IMR-90 (cell line): ENCODE results near the gene FBXO44. TPM values are rescaled to one million over a fixed set of nuclear protein-coding genes. Genes with fewer than 3 reads are reported as not detected.

Source experiments
- ATAC-seq: fragments of 200-7000 bp; cut with Tn5 transposase; 2 replicates; pipeline ENCODE4 v1.9.1; 2020; ENCODE audit warnings: low read depth, mild to moderate bottlenecking, moderate library complexity
- BruUV-seq: library from RNA; stranded (reverse); fragments of 400-500 nt; replicated peaks from 2 replicates; lab custom pipeline; 2021; lab: Mats Ljungman, UMichigan
- CTCF ChIA-PET: fragments of 300-600 bp; formaldehyde crosslinking; extraction: SDS; loops from one replicate; lab custom pipeline; 2021; ENCODE audit warnings: antibody characterized with exemption; lab: Yijun Ruan, JAX
- POLR2A ChIA-PET: fragments of 300-600 bp; sonication (Branson Sonifier 250); formaldehyde crosslinking; loops from one replicate; lab custom pipeline; 2022; ENCODE audit warnings: antibody characterized with exemption; ENCODE audit not compliant: unreplicated experiment; lab: Charles Lee
- DNase-seq: peaks from one replicate; pipeline ENCODE4 v3.0.0; 2013
- H2AFZ ChIP-seq: replicated peaks from 2 replicates; pipeline ENCODE3; 2013; ENCODE audit warnings: low read length, mild to moderate bottlenecking; ENCODE audit not compliant: poor library complexity
- H2AK5ac ChIP-seq: 2 replicates; pipeline ENCODE4 v1.6.1; 2013; ENCODE audit warnings: low read depth, low read length, inconsistent platforms
- H2AK9ac ChIP-seq: replicated peaks from 2 replicates; pipeline ENCODE3; 2013; ENCODE audit warnings: mild to moderate bottlenecking, low read depth, low read length, moderate library complexity; ENCODE audit not compliant: poor library complexity
- H2BK120ac ChIP-seq: 2 replicates; pipeline ENCODE4 v1.6.1; 2013; ENCODE audit warnings: low read depth, low read length, inconsistent platforms
- H2BK15ac ChIP-seq: 3 replicates; pipeline ENCODE4 v1.6.1; 2013; ENCODE audit warnings: low read depth, low read length, inconsistent platforms
- H2BK20ac ChIP-seq: 2 replicates; pipeline ENCODE4 v1.6.1; 2013; ENCODE audit warnings: low read depth, mild to moderate bottlenecking, inconsistent platforms, low read length, moderate library complexity
- H2BK5ac ChIP-seq: 2 replicates; pipeline ENCODE4 v1.6.1; 2013; ENCODE audit warnings: mild to moderate bottlenecking, low read depth, low read length, inconsistent platforms; ENCODE audit not compliant: poor library complexity, severe bottlenecking
- H3K14ac ChIP-seq: replicated peaks from 2 replicates; pipeline ENCODE4 v1.6.1; 2013; ENCODE audit warnings: low read depth, low read length, inconsistent platforms
- H3K18ac ChIP-seq: 2 replicates; pipeline ENCODE4 v1.6.1; 2013; ENCODE audit warnings: low read depth, low read length, control low read depth
- H3K23ac ChIP-seq: 2 replicates; pipeline ENCODE4 v1.6.1; 2013; ENCODE audit warnings: low read depth, low read length, inconsistent platforms
- H3K27ac ChIP-seq: 2 replicates; pipeline ENCODE4 v1.5.1; 2013; ENCODE audit warnings: mild to moderate bottlenecking, control low read depth, low read length; ENCODE audit not compliant: insufficient read depth
- H3K27me3 ChIP-seq: 2 replicates; pipeline ENCODE4 v1.6.1; 2013; ENCODE audit warnings: low read length; ENCODE audit not compliant: control insufficient read depth, insufficient read depth
- H3K36me3 ChIP-seq: 2 replicates; pipeline ENCODE4 v1.6.1; 2013; ENCODE audit warnings: low read length, mixed read lengths; ENCODE audit not compliant: control insufficient read depth, insufficient read depth
- H3K4ac ChIP-seq: 2 replicates; pipeline ENCODE4 v1.6.1; 2013; ENCODE audit warnings: low read depth, low read length, inconsistent platforms
- H3K4me1 ChIP-seq: 2 replicates; pipeline ENCODE4 v1.6.1; 2013; ENCODE audit warnings: low read length, mixed read lengths; ENCODE audit not compliant: control insufficient read depth, insufficient read depth
- H3K4me2 ChIP-seq: 2 replicates; pipeline ENCODE4 v1.6.1; 2013; ENCODE audit warnings: low read depth, mild to moderate bottlenecking, control low read depth, low read length, moderate library complexity
- H3K4me3 ChIP-seq: 2 replicates; pipeline ENCODE4 v1.5.1; 2013; ENCODE audit warnings: low read depth, mild to moderate bottlenecking, control low read depth, low read length, moderate library complexity; ENCODE audit not compliant: insufficient read depth
- H3K56ac ChIP-seq: 2 replicates; pipeline ENCODE4 v1.6.1; 2013; ENCODE audit warnings: low read length, inconsistent platforms; ENCODE audit not compliant: insufficient read depth; ENCODE audit errors: extremely low read depth
- H3K79me1 ChIP-seq, 2 experiments: 2 replicates each; pipeline ENCODE4 v1.6.1; 2013; ENCODE audit warnings: low read length in 2 of 2, inconsistent platforms in 1 of 2, low read depth in 1 of 2
- H3K9ac ChIP-seq: 2 replicates; pipeline ENCODE4 v1.6.1; 2013; ENCODE audit warnings: low read depth, low read length, control low read depth
- H3K9me1 ChIP-seq: 2 replicates; pipeline ENCODE4 v1.6.1; 2013; ENCODE audit warnings: low read length, inconsistent platforms; ENCODE audit not compliant: insufficient read depth
- H3K9me3 ChIP-seq: 2 replicates; pipeline ENCODE4 v1.6.1; 2013; ENCODE audit warnings: low read length; ENCODE audit not compliant: control insufficient read depth, insufficient read depth
- H4K20me1 ChIP-seq: 2 replicates; pipeline ENCODE4 v1.6.1; 2013; ENCODE audit warnings: low read length, inconsistent platforms; ENCODE audit not compliant: insufficient read depth
- H4K5ac ChIP-seq: 2 replicates; pipeline ENCODE4 v1.6.1; 2013; ENCODE audit warnings: mild to moderate bottlenecking, low read depth, low read length, control low read depth
- H4K8ac ChIP-seq, 2 experiments: 2 replicates each; pipeline ENCODE4 v1.6.1; 2013; ENCODE audit warnings: low read depth in 2 of 2, low read length in 2 of 2, control low read depth in 1 of 2, inconsistent platforms in 1 of 2
- H4K91ac ChIP-seq: 2 replicates; pipeline ENCODE4 v1.6.1; 2013; ENCODE audit warnings: low read depth, low read length, inconsistent platforms; ENCODE audit not compliant: insufficient read depth
- CHD1 ChIP-seq: IDR thresholded peaks from 2 replicates; pipeline ENCODE4 v1.6.1; 2012; ENCODE audit warnings: low read depth, low read length, improper control_type of control experiment
- CTCF ChIP-seq: conservative IDR thresholded peaks from 2 replicates; pipeline ENCODE4 v1.5.1; 2012; ENCODE audit warnings: mild to moderate bottlenecking, low read depth, low read length, improper control_type of control experiment
- MAFK ChIP-seq: IDR thresholded peaks from 2 replicates; pipeline ENCODE4 v1.6.1; 2012; ENCODE audit warnings: low read depth, low read length, improper control_type of control experiment
- MAZ ChIP-seq: IDR thresholded peaks from 2 replicates; pipeline ENCODE4 v1.6.1; 2012; ENCODE audit warnings: low read depth, mild to moderate bottlenecking, low read length, improper control_type of control experiment, moderate library complexity, borderline replicate concordance
- MXI1 ChIP-seq: IDR thresholded peaks from 2 replicates; pipeline ENCODE4 v1.6.1; 2012; ENCODE audit warnings: low read depth, mild to moderate bottlenecking, low read length, moderate library complexity, borderline replicate concordance
- NFE2L2 ChIP-seq: fragments of 150-350 bp; IDR thresholded peaks from 2 replicates; pipeline ENCODE4 v1.6.1; 2016; ENCODE audit warnings: low read depth, mild to moderate bottlenecking, low read length
- POLR2A ChIP-seq: IDR thresholded peaks from 2 replicates; pipeline ENCODE4 v1.6.1; 2012; ENCODE audit warnings: mild to moderate bottlenecking, low read depth, low read length
- RAD21 ChIP-seq: IDR thresholded peaks from 2 replicates; pipeline ENCODE4 v1.6.1; 2012; ENCODE audit warnings: low read length, improper control_type of control experiment
- RCOR1 ChIP-seq: IDR thresholded peaks from 2 replicates; pipeline ENCODE4 v1.6.1; 2012; ENCODE audit warnings: mild to moderate bottlenecking, low read length, improper control_type of control experiment; ENCODE audit not compliant: insufficient replicate concordance
- RFX5 ChIP-seq: IDR thresholded peaks from 2 replicates; pipeline ENCODE4 v1.8.0; 2012; ENCODE audit warnings: low read depth, mild to moderate bottlenecking, low read length, moderate library complexity
- WGBS, 2 experiments: methylation state at CpG; one replicate each; pipeline versions ENCODE4 v1.1.5 to v1.1.7; 2013; ENCODE audit warnings: missing lambda C conversion rate in 2 of 2; ENCODE audit not compliant: insufficient read length in 1 of 2; ENCODE audit errors: extremely low coverage in 2 of 2; 5-methylcytosine and 5-hydroxymethylcytosine counted together
- dilution Hi-C: fragments of 300-500 bp; cut with HindIII; formaldehyde crosslinking; loops from one replicate; pipeline ENCODE4 v1.14.3; 2018; ENCODE audit warnings: low sequenced_read_pairs; ENCODE audit not compliant: unreplicated experiment
- in situ Hi-C: fragments of 300-500 bp; cut with MboI; formaldehyde crosslinking; loops from 3 replicates; pipeline ENCODE4 v1.14.3; 2019; ENCODE audit warnings: low sequenced_read_pairs, inconsistent platforms, mixed read lengths
- intact Hi-C: fragments of 100-400 bp; cut with micrococcal nuclease; formaldehyde crosslinking; loops from 2 replicates; pipeline ENCODE4 v1.10.0; 2022
- polyA plus RNA-seq, 3 experiments: library from polyadenylated mRNA; depleted of rRNA; stranded (reverse); fragments of >200 nt; gene quantifications; 2 replicates each; pipeline ENCODE4 v1.2.3, GENCODE V29; 2012; ENCODE audit warnings: low replicate concordance in 1 of 3
- total RNA-seq: library from RNA; depleted of rRNA; stranded (reverse); fragments of >200 nt; gene quantifications from 2 replicates; pipeline ENCODE4 v1.2.3, GENCODE V29; 2012
- TF ChIP-seq, protein P1 (sequence below): fragments of 150-350 bp; IDR thresholded peaks from 2 replicates; pipeline ENCODE4 v1.6.1; 2016; ENCODE audit warnings: low read depth, mild to moderate bottlenecking, low read length, moderate library complexity, borderline replicate concordance

The FBXO44 gene
- total and polyA plus RNA-seq, 2 of the 4 experiments (the other 2 are of a cell fraction), result 9.3 to 25.5 TPM

DNA sequence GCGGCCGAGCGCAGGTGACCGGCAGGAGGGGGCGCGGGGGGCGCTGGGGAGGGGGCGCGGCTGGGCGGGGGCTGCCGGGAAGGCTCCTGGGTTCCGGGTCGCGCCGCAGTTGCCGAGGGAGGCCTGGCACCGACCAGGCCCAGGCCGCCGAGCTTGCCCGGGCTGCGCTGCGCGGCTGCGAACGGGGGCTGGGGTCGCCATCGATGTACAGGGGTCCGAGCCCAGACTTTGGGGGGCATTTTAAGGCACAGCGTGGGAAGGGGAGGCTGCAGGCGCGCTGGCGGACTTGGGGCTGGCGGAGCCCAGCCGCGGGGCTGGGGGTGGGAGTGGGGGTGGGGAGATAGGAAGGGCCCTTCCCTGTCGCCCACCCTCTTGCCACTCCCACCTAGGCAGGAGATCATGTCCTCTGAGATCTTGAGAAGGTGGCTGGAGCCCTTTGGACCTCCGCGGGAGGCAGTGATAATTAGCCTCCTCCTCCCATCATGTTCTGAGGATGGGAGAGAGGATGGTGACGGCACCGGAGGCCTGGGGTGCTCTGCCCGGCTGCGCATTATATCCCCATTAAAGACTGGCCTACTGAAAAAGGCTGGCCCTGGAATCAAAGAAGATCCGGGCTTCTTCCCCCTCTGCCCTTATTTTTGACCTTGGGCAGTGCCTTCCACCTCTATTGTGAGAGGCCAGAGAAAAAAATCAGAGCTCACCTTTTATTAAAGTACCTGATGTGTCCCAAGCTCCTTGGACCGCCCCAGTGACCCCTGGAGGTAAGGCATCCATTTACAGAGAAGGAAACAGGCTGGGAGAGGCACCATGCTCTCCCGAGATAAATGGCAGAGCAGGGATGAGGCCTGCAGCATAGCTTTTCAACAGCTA is 497 bp downstream of the FBXO44 start (continued):
- TF ChIP-seq RAD21 (no peak), MXI1 (no peak), POLR2A (no peak), RCOR1 (no peak)

DNA sequence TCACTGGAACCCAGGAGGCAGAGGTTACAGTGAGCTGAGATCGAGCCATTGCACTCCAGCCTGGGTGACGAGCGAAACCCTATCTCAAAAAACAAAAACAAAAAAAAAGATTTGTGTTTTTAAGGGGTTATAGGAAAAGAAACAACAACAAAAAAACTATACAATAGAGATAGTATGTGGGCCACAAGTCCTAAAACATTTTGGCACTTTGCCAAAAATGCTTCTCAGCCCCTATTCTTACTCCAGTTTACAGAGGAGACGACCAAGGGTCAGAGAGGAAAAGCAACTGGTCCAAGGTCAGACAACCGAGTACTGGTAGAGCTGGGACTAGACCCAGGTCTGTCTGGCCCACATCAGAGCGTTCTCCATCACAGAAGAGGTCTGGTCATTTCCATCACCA is 3.0 kb downstream of the FBXO44 start:
- POLR2A ChIA-PET, result no interaction called here
- WGBS, 2 experiments, result no CpG with 5 or more reads among the region's 6 CpGs
- TF ChIP-seq CHD1 (no peak), NFE2L2 (no peak), CTCF (no peak), RFX5 (no peak), RCOR1 (no peak), MAFK (no peak), MXI1 (no peak), MAZ (no peak), POLR2A (no peak)
- TF ChIP-seq, protein P1, sequence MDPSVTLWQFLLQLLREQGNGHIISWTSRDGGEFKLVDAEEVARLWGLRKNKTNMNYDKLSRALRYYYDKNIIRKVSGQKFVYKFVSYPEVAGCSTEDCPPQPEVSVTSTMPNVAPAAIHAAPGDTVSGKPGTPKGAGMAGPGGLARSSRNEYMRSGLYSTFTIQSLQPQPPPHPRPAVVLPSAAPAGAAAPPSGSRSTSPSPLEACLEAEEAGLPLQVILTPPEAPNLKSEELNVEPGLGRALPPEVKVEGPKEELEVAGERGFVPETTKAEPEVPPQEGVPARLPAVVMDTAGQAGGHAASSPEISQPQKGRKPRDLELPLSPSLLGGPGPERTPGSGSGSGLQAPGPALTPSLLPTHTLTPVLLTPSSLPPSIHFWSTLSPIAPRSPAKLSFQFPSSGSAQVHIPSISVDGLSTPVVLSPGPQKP, result no peak

More for the DNA sequence above, 3.0 kb downstream of the FBXO44 start:
- Histone ChIP-seq H3K4me2 (no peak overlapping the region), H3K4me1 (no peaks in the 10 kb centered on the region), H2BK5ac (no peak overlapping the region), H2AK5ac (no peak overlapping the region), H3K79me1 (peaks cover 0 to 4% of the 10 kb centered on the region in 2 experiments; a peak in 1 of 4 replicates), H3K27ac (no peak overlapping the region), H3K18ac (no peak overlapping the region), H4K20me1 (no peaks in the 10 kb centered on the region), H2AFZ (no peak overlapping the region), H3K14ac (no peak overlapping the region), H2BK15ac (no peak overlapping the region), H4K91ac (no peak overlapping the region), H3K23ac (no peak overlapping the region), H2BK20ac (no peak overlapping the region), H2AK9ac (peak overlapping the region; percentile 37), H3K4ac (no peak overlapping the region), H3K9me3 (no peaks in the 10 kb centered on the region), H3K56ac (no peak overlapping the region), H3K9me1 (no peaks in the 10 kb centered on the region), H4K5ac (no peak overlapping the region), H3K27me3 (peaks cover 4% of the 10 kb centered on the region; the same call in 1 of the 2 replicates), H3K9ac (no peak overlapping the region), H4K8ac (no peak overlapping the region), H2BK120ac (no peak overlapping the region), H3K36me3 (peaks cover 21% of the 10 kb centered on the region), H3K4me3 (no peak overlapping the region)
- CTCF ChIA-PET, result no interaction called here
- DNase-seq (no peak), ATAC-seq (no peak)
- dilution Hi-C loops (no loop called here), in situ Hi-C loops (loop anchor here (5.0 kb wide), 1 partner anchor 60 kb away; no protein-coding TSS in a partner anchor), intact Hi-C loops (loop anchor here (2.0 to 10.0 kb wide), 2 partner anchors 23 to 247 kb away; partner anchors contain the start of gene MAD2L2)
- no TSS peak for BruUV-seq
